Iris pigment epithelial cell (primary cell): ENCODE results near the gene ZNF568.

ENCODE experiments used
- DNase-seq: peaks from one replicate; pipeline ENCODE4 v3.0.0-alpha.2; 2011; ENCODE audit warnings: low read depth

Gene ZNF568

DNA sequence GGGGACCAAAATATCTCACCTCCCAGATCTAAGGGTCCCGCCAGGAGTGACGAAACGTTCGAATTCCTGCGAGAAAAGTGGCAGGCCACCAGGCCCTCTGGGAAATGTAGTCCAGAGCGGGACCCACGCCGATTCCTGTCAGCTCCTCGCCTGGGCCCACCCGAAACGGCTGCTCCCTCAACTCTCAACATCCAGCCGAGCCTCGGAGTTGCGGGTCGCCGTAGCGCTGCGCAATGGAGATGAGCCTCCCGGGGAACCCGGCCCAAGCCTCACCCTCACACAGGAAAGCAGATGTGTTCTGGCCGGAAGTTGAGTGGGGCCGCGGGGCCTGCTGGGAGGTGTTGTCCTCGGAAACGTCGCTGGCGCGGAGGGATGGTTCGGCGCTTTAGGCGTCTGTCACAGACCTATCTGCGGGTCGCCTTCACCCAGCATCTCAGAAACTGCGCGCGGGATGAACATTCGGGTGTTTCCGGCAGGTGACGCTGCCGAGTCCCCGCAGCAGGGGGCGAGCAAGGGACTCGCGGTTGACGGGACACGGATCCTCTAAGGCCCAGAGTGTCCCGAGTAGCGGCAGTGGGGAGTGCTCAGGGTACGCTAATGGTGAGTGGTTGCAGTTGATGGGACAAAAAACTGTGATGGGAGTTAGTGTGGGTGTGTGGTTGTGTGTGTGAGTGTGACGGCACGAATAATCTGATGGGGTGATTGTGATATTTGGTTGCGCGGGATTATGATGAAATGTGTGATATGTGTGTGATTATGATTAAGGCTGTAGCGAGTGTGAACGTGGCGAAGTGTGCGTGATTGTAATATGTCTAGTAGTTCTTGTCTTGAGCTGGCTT lies at the start of gene ZNF568, which contains the start of gene ZNF829:
Gene ZNF568 (plus strand): TSS at position 341 of the 839 bp plus-strand sequence. CDS start 6,439 bp downstream, outside the sequence.
Gene ZNF829 (minus strand): TSS at position 300 of the 839 bp plus-strand sequence. CDS start 1,124 bp downstream, outside the sequence.
- peak; percentile 89 for DNase-seq

DNA sequence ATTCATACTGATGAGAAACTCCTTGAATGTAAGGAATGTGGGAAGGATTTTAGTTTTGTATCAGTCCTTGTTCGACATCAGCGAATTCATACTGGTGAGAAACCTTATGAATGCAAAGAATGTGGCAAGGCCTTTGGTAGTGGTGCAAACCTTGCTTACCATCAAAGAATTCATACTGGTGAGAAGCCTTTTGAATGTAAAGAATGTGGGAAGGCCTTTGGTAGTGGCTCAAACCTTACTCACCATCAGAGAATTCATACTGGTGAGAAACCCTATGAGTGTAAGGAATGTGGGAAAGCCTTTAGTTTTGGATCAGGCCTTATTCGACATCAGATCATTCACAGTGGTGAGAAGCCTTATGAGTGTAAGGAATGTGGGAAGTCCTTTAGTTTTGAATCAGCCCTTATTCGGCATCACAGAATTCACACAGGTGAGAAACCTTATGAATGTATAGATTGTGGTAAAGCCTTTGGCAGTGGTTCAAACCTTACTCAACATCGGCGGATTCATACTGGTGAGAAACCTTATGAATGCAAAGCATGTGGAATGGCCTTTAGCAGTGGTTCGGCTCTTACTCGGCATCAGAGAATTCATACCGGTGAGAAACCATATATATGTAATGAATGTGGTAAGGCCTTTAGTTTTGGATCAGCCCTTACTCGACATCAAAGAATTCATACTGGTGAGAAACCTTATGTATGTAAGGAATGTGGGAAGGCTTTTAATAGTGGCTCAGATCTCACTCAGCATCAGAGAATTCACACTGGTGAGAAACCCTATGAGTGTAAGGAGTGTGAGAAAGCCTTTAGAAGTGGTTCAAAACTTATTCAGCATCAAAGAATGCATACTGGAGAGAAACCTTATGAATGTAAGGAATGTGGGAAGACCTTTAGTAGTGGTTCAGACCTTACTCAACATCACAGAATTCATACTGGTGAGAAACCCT lies 38.9 kb upstream of the ZNF568 start:
- DNase-seq: no peak

- no peak for DNase-seq
Observed at GRCh38 chr19:36891768-36892357, 24.3 kb upstream of the ZNF568 start.

DNA sequence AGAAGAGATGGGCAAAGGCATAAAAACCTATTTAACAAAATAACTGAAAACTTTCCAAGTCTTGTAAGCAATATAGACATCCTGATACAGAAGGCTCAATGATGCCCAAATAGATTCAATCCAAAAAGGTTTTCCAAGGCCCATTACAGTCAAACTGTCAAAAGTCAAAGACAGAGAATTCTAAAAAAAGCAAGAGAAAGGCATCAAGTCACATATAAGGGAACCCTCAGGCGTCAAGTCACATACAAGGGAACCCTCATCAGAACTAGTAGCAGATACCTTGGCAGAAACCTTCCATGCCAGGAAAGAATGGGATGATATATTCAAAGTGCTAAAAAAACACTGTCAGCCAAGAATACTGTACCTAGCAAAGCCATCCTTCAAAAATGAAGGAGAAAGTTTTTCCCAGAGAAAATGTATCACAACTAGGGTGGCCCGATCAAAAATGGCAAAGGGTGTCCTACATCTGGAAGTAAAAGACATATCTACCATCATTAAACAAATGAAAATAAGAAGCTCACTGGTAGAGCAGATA lies 21.2 kb upstream of the ZNF568 start:
- no peak for DNase-seq

GRCh38 chr19:36898422-36898821 lies 17.7 kb upstream of the ZNF568 start:
- DNase-seq: no peak

DNA sequence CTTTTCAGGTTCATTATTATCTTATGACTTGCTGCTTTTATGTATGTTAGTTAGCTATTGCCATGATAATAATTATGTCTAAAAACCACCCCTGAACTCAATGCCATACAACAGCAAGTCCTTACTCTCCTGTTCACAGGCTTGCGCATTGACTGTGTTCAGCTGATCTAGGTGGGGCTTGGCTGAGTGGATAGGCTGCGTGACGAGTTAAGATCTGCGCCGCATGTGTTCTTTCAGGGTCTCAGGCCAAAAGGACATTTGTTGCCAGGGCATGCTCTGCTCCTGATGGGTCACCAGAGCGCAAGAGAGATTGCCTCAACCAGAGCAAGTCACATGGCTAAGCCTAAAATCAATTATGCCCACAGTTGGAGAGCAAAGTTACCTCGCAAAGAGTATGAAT lies 859 bp downstream of the ZNF568 start:
- peak; percentile 68 for DNase-seq

GRCh38 chr19:36918090-36918489 lies 2.0 kb downstream of the ZNF568 start:
- no peak for DNase-seq

- DNase-seq: no peak
Observed at GRCh38 chr19:36931684-36932083, 15.6 kb downstream of the ZNF568 start.

GRCh38 chr19:36939153-36939552 lies 23.0 kb downstream of the ZNF568 start:
- DNase-seq: peak; percentile 28

DNA sequence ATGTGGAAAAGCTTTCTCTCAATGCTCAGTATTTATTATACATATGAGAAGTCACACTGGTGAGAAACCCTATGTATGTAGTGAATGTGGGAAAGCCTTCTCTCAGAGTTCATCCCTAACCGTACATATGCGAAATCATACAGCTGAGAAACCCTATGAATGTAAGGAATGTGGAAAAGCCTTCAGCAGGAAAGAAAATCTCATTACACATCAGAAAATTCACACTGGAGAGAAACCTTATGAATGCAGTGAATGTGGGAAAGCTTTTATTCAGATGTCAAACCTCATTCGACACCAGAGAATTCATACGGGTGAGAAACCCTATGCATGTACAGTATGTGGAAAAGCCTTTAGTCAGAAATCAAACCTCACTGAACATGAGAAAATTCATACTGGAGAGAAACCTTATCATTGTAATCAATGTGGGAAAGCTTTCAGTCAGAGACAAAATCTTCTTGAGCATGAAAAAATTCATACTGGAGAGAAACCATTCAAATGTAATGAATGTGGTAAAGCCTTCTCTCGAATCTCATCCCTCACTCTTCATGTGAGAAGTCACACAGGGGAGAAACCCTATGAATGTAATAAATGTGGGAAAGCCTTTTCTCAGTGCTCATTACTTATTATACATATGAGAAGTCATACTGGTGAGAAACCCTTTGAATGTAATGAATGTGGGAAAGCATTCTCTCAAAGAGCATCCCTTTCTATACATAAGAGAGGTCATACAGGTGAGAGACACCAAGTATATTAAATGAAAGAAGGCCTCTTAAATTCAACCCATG lies 34.4 kb downstream of the ZNF568 start:
- no peak for DNase-seq

- no peak for DNase-seq
Observed at GRCh38 chr19:36962346-36962745, 46.2 kb downstream of the ZNF568 start.

GRCh38 chr19:36963280-36963679 lies 47.1 kb downstream of the ZNF568 start:
- DNase-seq: no peak

- no peak for DNase-seq
Observed at GRCh38 chr19:36972571-36972970, 56.4 kb downstream of the ZNF568 start.

- peak; percentile 86 for DNase-seq
Observed at GRCh38 chr19:36973021-36973843, 57.1 kb downstream of the ZNF568 start.

- DNase-seq: no peak
Observed at GRCh38 chr19:36973844-36974195, 57.7 kb downstream of the ZNF568 start.

DNA sequence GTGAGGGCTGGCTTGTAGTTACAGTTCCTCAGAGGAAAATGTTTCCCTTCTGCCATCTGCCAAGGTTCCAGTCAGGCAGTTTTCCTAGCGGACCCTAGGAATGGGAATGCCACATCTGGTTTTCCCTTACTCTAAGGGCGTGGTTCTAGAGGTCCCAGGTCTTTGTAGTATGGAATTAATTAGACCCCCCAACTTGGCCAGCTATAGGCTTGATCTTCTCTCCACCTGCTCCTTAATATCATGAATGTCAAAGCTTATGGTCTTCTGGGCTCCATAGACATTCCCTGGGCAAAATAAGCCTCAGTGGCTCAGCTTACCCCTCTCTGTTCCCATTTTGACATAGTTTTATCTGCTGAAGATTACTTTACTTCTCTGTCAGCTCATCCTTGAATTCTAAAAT lies 70.0 kb downstream of the ZNF568 start:
- DNase-seq: no peak

DNA sequence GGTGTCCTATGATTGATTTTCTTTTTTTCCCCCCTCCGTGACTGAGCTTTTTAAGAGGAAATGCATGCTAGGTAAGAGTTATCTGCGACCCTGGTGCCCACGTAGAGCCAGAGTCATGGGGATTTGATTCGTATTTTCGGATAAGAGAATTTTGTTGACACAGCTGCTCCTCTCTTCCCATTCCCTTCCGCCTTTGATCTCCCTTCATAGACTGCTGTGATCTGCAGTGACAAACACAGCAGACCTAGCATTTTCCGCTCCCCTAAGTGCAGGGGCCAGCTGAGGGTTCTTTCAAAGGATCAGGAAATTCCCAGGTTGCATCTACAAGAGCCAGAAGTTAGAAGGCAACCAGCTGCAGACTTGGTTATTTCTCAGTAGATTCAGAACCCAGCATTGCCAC lies 70.5 kb downstream of the ZNF568 start:
- no peak for DNase-seq

DNA sequence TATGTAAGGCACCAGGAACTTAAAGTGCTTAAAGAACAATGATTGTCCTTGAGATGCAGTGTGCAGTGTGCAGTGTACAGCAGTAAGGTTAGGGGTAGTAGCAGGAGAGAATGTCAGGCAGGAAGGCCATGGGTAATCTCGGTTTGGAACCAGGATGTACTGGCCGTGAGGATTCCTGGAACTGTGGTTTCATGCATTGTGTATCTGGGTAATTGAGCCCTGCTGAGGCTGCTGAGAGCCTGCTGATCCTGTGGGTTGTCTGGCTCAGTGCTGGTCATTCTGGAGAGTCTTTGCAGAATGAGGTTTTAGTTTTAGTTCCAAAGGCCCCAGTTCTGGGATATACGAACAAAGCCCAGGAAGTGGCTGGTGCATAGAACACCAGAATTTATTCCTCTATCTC lies 71.0 kb downstream of the ZNF568 start:
- DNase-seq: peak; percentile 27

- DNase-seq: no peak
Observed at GRCh38 chr19:36997152-36997842, 81.2 kb downstream of the ZNF568 start.

DNA sequence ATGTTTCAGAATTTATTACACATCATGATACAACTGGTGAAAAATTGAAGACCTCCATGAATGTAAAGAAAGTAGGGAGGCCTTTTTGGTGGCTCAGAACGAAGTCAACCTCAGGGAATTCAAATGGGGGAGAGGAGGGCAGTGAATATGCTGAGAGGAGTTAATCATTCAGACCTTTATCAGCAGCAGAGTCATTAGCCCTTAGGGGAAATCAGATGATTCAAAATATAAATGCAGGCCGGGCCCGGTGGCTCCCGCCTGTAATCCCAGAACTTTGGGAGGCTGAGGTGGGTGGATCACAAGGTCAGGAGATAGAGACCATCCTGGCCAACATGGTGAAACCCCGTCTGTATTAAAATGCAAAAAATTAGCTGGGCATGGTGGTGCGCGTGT lies 81.7 kb downstream of the ZNF568 start:
- DNase-seq: no peak
